Ascending aorta (tissue), 2 donors: ENCODE measurements around the gene S100G. TPM values are rescaled to one million over a fixed set of nuclear protein-coding genes. Genes with fewer than 3 reads are reported as not detected.
"Not testable (repeated sequence)": the region's sequence is repeated elsewhere in the genome, so short reads cannot be mapped to it uniquely, and the experiment has no call there.

Experiments
- DNase-seq, 2 donors: peaks; one replicate each; pipeline ENCODE4 v3.0.0-alpha.2; 2019; ENCODE audit warnings: low spot score in 2 of 2
- H3K27ac ChIP-seq, 2 donors: fragments of 200-600 bp; sonication (generic); one replicate each; pipeline ENCODE4 v1.5.1; 2016 to 2017; ENCODE audit warnings: mild to moderate bottlenecking in 1 of 2
- H3K27me3 ChIP-seq: fragments of 200-600 bp; sonication (generic); one replicate; pipeline ENCODE4 v1.5.1; 2017
- H3K36me3 ChIP-seq, 2 donors: fragments of 200-600 bp; sonication (generic); one replicate each; pipeline ENCODE4 v1.5.1; 2016
- H3K4me1 ChIP-seq, 2 donors: fragments of 200-600 bp; sonication (generic); one replicate each; pipeline ENCODE4 v1.5.1; 2016 to 2017; ENCODE audit warnings: mild to moderate bottlenecking in 1 of 2
- H3K4me3 ChIP-seq, 2 donors: fragments of 200-600 bp; sonication (generic); one replicate each; pipeline ENCODE4 v1.5.1; 2016 to 2017; ENCODE audit warnings: mild to moderate bottlenecking in 1 of 2
- H3K9me3 ChIP-seq, 2 donors: fragments of 200-600 bp; sonication (generic); one replicate each; pipeline ENCODE4 v1.5.1; 2016
- CTCF ChIP-seq, 3 experiments: fragments of 200-600 bp in 2 of 3; fragments of 450-650 bp in 1 of 3; sonication (generic) in 2 of 3; IDR thresholded peaks; one replicate each; pipeline ENCODE4 v1.5.1; 2016 to 2019; ENCODE audit warnings: antibody characterized with exemption in 3 of 3, mild to moderate bottlenecking in 1 of 3, moderate library complexity in 1 of 3
- intact Hi-C: fragments of 100-400 bp; cut with DNase I; formaldehyde crosslinking; loops from one replicate; pipeline ENCODE4 v1.15.1; 2023
- total RNA-seq: library from RNA; depleted of rRNA; stranded (reverse); fragments of >200 nt; gene quantifications from one replicate; pipeline ENCODE4 v1.1.0, GENCODE V29; 2016

S100G gene, protein sequence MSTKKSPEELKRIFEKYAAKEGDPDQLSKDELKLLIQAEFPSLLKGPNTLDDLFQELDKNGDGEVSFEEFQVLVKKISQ
- total RNA-seq, result not detected

DNA sequence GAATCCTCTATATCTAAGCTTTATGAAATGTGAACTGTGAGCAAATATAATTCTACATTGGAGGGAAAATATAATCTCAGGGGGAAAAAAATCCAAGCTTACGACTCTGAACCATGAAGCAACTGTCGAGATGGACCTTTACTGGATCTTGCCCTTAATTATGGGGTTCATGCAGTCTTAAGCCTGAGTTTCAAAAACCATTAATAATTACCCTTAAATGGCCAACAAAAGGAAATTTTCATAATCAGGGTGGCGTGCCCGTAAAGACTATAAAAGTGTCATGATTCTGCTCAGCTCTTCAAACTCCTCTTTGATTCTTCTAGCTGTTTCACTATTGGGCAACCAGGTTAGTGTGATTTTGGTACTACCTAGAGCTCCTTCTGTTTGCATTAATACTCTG lies at the start of gene S100G:
Gene S100G, plus strand, starts transcription at position 301 of the 400 bp plus-strand sequence. CDS start 849 bp downstream, outside the sequence.
- Histone ChIP-seq H3K27me3 (no peaks in the 10 kb centered on the region), H3K4me3 (no peak within 1 kb of the TSS), H3K9me3 (no peaks in the 10 kb centered on the region), H3K36me3 (peaks cover 0 to 3% of the 10 kb centered on the region in 2 donors), H3K4me1 (no peaks in the 10 kb centered on the region), H3K27ac (no peak within 1 kb of the TSS)
- TF ChIP-seq CTCF (IDR thresholded peaks at IDR 0.05), result no peak
- intact Hi-C loops, result loop anchor here (10.0 kb wide), 1 partner anchor 215 kb away; no protein-coding TSS in a partner anchor
- DNase-seq, result no peak

GRCh38 chrX:16601885-16602284 lies 48.1 kb upstream of the S100G start:
- no peak overlapping the region for H3K27ac ChIP-seq
- peaks cover 0 to under 1% of the 10 kb centered on the region in 2 donors for H3K36me3 ChIP-seq
- intact Hi-C loops, result no loop called here
- DNase-seq, result no peak
- no peaks in the 10 kb centered on the region for H3K4me1 ChIP-seq
- TF ChIP-seq CTCF (IDR thresholded peaks at IDR 0.05), result no peak
- H3K27me3 ChIP-seq, result no peaks in the 10 kb centered on the region
- no peak overlapping the region for H3K4me3 ChIP-seq
- H3K9me3 ChIP-seq, result no peaks in the 10 kb centered on the region

DNA sequence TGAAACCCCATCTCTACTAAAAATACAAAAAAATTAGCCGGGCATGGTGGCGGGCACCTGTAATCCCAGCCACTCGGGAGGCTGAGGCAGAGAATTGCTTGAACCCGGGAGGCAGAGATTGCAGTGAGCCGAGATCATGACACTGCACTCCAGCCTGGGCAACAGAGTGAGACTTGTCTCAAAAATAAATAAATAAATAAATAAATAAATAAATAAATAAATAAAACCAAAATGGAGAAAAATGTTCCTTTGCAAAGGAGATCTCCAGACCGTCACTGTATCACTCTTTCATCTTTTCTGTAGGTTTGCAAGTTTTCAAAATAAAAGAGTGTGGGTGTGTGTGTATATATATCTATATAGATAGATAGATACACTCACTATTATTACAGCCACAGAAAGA lies 46.7 kb upstream of the S100G start:
- H3K27ac ChIP-seq, H3K9me3 ChIP-seq, H3K4me3 ChIP-seq, H3K27me3 ChIP-seq, intact Hi-C loops, H3K4me1 ChIP-seq, DNase-seq, H3K36me3 ChIP-seq: not testable (repeated sequence)

DNA sequence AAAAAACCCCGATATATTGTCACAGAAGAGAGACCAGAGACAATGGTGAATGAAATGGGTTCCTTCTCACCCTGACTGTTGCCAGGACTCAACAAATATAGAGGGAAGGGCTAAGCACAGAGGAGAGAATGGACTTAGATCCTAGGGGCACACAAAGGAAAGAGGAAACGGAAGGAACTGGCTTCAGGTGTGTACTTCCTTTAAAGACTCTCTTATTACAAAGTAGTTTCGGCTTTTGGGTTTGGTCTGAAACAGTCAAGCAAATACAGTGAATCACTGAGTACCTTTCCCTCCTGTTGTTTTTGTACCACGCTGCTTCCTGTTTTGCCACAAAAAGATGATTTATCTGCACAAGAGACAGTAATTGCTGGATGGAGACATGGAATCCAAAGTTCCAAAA lies 46.1 kb upstream of the S100G start:
- no peak for DNase-seq

DNA sequence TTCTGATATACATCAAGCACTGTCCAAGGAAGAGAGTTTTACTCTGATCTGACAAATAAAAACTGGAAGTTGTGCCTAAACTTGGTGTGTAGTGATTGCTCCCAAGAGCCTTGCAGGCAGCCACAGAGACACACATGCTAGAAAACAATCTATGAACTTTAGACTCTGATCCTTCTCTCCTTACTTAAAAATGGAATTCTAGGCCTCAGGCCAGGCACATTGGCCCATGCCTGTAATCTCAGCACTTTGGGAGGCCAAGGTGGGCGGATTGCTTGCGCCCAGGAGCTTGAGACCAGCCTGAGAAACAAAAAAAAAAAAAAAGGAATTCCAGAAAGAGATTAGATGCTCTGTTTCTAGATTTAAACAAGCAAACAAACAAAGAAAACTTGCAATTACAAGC lies 45.6 kb upstream of the S100G start:
- Histone ChIP-seq H3K4me3 (no peak overlapping the region), H3K4me1 (no peaks in the 10 kb centered on the region), H3K27ac (no peak overlapping the region), H3K27me3 (no peaks in the 10 kb centered on the region), H3K36me3 (peaks cover 0 to 8% of the 10 kb centered on the region in 2 donors), H3K9me3 (no peaks in the 10 kb centered on the region)
- TF ChIP-seq CTCF (IDR thresholded peaks at IDR 0.05), result no peak
- no peak for DNase-seq
- intact Hi-C loops, result no loop called here

More for the DNA sequence above, 46.1 kb upstream of the S100G start:
- H3K9me3 ChIP-seq, result no peaks in the 10 kb centered on the region
- intact Hi-C loops, result no loop called here
- H3K27ac ChIP-seq, result no peak overlapping the region
- peaks cover 0 to 8% of the 10 kb centered on the region in 2 donors for H3K36me3 ChIP-seq
- no peaks in the 10 kb centered on the region for H3K4me1 ChIP-seq
- no peak for TF ChIP-seq CTCF (IDR thresholded peaks at IDR 0.05)
- H3K4me3 ChIP-seq, result no peak overlapping the region
- no peaks in the 10 kb centered on the region for H3K27me3 ChIP-seq

DNA sequence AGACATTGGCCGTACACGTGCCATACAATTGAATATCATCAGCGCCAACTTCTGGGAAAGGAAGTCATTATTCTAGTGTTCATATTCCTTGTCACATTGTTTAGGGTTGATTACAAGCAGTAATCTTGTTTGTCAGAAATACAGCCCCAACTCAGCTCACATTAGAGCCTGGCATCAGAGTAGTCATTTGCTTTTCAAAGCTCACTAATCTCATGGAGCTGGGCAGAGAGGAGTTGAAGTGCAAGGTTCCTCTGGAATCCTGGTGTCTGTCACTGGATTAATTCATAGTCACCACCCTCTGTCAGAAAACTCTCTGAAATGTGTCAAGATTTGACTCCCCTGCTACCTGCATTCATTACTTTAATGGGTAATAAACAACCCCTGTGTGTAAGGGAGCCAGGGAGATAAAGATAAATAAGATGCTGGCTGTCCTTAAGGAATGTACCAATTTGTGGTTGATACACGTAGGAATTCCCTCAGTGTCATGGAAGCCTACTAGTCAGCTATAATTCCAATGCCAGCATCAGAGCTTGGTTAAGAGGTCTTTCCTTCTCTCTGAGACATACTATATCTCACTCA lies 43.7 kb upstream of the S100G start:
- Histone ChIP-seq H3K9me3 (no peaks in the 10 kb centered on the region), H3K27me3 (no peaks in the 10 kb centered on the region), H3K27ac (no peak overlapping the region), H3K4me3 (no peak overlapping the region), H3K36me3 (peaks cover 0 to 8% of the 10 kb centered on the region in 2 donors), H3K4me1 (no peaks in the 10 kb centered on the region)
- TF ChIP-seq CTCF (IDR thresholded peaks at IDR 0.05), result no peak
- no peak for DNase-seq
- intact Hi-C loops, result no loop called here
